SK-N-DZ (cell line): ENCODE results near the gene CPNE6.

Experiments
- DNase-seq: peaks from one replicate; pipeline ENCODE4 v3.0.0-alpha.2; 2015; ENCODE audit warnings: low spot score

CPNE6 gene

DNA sequence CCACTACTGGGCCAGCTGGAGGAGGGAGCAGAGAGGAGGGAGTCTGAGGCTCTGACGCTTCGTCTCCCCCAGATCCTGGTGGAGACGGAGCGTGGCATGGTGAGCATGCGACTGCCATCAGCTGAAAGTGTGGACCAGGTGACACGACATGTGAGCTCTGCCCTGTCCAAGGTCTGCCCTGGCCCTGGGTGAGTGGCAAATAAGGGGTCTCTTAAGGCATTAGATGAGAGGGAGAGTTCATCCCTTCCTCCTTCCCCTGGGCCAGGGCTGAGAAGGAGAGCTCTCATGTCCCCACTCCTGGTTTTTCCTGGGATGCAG, 17.1 kb upstream of the CPNE6 start:
- DNase-seq, result no peak

DNA sequence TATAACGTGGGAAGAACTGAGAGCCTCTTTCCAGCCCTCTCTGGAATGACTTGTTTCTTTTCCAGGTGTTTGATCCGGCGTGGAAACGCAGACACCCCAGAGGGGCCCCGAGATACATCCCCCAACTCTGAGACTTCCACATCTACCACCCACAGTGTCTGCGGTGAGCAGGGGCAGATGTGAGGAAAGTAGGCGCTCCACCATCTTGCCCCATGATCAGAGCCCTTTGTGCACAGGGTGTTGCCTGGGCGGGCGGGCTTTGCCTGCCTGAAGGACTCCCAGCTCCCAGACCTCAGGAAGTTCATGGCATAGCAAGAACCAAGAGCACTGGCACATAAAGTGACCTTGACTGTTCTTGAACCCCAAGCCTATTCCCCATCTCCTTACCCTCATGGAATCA, 16.7 kb upstream of the CPNE6 start:
- DNase-seq, result no peak

DNA sequence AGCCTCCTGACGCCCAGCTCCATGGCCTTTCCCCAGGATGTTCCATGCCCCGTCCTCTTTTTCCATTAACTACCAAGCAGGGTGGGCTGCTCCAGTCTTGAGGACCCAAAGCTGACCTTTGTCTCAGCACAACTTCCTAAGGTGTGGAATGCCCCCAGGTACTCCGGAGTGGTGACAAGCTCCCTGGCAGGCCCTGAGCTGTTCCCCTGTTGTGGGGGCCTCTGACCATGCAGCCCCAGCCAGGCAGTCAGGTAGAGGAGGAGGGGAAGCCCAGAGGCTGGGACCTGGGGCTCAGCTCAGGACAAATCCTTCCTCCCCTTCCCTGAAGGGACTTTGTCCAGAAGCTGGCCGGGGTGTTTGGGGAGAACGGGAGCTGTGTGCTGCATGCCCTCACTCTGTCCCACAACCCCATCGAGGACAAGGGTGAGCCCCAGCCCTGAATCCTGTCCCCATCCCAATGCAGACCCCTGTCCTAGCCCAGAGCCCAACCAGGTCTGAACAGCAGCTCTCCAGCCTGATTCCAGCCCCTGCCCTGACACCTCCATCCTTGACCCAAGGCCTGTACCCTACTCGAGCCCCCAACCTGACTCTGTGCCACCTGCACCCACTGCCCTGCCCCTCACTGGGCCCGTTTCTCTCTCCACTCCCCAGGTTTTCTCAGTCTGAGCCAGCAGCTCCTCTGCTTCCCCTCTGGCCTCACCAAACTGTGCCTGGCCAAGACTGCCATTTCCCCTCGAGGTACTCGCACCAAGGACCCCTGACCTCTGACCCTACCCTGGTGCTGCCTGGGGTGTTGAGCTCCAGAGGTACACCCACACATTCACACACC, 15.2 kb upstream of the CPNE6 start:
- DNase-seq, result no peak

DNA sequence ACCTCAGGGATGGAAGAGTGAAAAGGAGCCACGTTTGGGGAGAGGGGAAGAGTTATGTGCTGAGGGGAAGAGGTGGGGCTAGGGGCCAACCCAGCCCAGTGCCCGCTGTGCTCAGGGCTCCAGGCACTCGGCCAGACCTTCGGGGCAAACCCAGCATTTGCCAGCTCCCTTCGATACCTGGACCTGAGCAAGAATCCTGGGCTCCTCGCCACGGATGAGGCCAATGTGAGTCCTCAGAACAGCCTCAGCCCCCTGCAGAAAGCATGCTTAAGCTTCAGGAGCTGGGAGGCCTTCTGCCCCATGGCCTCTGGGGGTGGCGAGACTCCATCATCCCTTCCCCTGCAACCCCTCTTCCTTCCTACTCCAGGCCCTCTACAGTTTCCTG, 14.6 kb upstream of the CPNE6 start:
- no peak for DNase-seq

DNA sequence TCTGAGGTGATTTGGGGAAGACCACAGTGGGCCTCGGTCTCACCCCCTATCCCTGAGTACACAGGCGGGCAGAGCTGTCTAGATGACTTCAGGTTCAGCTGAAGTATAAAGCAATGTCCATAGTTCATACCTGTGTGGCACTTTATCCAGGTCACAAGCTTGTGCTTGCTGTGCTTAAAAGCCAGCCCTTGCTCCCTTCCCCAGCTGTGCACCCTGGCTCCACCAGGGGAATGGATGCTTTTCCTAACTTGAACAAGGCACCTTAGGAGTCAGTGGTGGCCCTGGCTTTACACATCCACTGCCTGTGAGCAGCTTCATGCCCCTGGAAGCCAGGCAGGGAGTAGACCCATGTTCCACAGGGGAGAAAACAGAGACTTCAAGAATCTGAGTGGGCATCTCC, 14.1 kb upstream of the CPNE6 start:
- no peak for DNase-seq

DNA sequence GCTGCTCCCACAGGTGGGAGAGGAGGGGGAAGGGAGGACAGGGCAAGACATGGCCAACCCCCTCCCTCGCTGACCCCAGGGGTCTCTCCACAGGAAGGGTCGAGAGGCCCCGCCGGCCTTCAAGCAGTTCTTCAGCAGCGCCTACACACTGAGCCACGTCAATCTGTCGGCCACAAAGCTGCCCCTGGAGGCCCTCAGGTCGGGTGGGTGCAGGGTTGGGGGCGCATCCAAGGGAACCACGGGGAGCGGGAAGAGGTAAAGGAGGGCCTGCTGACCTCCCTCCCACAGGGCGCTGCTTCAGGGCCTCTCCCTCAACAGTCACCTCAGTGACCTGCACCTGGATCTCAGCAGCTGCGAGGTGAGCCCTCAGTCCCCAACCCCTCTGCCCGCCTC, 13.5 kb upstream of the CPNE6 start:
- no peak for DNase-seq

DNA sequence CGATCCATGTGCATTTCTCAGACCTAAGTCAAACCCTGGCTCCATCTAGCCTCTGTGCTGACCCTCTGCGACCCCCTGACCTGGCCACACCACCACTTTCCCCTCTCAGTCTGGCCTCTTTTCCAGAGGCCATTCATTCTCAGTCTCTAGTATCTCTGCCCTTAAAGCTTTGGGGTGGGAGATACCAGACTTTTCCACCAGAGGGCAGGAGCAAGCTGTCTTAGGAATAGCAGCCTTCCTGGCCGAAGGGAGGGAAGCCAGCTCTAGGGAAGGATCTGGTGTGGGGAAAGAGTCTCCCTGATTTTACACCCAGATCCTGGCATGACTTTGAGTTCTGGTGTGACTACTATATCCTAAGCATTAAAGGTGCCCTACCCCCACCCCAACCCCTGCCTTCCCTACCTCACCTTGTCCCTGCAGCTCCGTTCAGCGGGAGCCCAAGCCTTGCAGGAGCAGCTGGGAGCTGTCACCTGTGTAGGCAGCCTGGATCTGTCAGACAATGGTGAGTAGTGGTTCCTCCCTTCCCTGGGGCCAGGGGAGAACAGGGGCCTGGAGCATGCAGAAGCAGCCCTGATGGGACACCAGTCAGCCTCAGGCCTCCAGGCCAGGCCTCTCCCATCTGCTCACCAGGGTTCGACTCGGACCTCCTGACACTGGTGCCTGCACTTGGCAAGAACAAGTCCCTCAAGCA, 13.0 kb upstream of the CPNE6 start:
- peak; percentile 73 for DNase-seq

DNA sequence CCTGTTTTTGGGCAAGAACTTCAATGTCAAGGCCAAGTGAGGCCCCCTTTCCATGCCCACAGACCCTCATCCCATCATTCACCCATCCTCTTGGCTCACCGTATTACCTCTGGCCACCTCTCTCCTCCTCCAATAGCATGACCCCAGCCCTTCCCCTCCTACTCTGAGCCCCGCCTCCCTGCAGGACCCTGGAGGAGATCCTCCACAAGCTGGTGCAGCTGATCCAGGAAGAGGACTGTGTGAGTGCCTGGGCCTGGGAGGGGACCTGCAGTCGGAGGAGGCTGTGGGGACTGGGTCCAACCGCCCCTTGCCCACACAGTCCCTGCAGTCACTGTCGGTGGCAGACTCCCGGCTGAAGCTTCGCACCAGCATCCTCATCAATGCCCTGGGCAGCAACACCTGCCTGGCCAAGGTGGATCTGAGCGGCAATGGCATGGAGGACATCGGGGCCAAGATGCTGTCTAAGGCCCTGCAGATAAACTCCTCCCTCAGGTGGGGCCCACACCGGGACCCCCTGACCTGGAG, 12.3 kb upstream of the CPNE6 start:
- no peak for DNase-seq

DNA sequence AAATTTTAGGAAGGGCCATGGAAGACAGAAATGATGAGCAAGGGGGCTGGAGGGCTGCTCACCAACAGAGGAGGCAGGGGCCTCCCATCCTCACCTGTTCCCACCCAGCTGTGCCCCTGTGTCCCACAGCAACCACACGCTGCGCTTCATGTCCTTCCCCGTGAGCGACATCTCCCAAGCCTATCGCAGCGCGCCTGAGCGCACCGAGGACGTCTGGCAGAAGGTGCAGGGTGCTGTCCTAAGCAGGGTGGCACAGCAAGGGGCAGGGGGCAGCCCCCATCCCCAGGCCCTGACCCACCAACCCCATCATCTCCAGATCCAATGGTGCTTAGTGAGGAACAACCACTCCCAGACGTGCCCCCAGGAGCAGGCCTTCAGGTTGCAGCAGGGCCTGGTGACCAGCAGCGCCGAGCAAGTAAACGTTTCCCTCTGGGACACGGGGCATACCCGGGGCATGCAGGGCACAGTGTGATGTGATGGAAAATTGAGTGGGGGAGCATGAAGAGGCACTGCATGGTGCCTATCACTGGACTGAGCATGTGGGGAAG, 11.4 kb upstream of the CPNE6 start:
- DNase-seq, result no peak

DNA sequence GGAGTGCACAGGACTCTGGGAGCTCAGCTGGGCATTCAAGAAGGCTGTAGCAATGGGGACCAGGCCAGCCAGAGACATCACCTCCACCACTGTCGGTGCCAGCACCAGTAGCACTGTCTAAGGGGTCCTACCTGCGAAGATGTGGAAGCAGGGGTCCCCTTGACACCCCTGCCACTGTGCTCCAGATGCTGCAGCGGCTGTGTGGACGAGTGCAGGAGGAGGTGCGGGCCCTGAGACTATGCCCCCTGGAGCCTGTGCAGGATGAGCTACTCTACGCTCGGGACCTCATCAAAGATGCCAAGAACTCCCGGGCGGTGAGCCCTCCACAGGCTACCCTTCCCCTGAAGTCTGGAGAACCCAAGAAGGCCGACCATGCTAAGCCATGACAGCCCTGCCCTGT, 10.9 kb upstream of the CPNE6 start:
- no peak for DNase-seq

DNA sequence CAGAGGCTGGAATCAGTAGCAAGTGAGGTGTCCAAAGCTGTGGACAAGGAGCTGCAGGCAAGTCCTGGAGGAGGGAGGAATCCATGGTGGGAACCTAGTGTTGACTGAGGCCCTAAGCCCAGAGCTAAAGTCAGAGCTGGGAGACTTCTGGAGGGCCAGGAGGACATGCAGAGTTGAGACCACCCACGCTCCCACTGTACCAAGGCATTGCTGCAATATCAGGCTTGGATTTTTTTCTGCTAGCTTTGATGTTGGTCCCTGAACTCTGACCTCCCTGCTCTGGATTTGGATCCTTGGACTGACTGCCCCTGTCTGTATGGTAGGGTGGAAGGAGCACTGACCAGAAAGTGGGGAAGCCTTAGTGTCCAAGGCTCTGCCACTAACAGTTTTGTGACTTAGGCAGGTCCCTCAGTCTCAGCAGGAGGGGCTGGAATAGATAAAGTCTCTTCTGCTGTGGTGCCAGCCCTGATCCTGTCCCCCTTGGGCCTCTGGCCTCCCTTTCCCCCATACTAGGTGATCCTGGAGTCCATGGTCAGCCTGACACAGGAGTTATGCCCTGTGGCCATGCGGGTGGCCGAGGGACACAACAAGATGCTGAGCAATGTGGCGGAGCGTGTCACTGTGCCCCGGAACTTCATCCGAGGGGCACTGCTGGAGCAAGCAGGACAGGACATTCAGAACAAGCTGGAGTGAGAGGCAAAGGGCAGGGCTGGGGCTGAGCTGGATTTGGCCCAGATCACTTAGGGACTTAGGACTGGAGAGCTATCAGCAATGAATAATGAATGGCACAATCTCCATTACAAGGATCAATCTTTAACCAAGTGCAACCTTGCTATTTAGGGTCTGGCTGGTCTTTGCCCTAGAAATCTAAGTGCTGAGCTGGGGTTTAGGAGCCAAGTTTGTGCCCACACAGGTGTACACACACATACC, 10.1 kb upstream of the CPNE6 start:
- DNase-seq, result no peak

DNA sequence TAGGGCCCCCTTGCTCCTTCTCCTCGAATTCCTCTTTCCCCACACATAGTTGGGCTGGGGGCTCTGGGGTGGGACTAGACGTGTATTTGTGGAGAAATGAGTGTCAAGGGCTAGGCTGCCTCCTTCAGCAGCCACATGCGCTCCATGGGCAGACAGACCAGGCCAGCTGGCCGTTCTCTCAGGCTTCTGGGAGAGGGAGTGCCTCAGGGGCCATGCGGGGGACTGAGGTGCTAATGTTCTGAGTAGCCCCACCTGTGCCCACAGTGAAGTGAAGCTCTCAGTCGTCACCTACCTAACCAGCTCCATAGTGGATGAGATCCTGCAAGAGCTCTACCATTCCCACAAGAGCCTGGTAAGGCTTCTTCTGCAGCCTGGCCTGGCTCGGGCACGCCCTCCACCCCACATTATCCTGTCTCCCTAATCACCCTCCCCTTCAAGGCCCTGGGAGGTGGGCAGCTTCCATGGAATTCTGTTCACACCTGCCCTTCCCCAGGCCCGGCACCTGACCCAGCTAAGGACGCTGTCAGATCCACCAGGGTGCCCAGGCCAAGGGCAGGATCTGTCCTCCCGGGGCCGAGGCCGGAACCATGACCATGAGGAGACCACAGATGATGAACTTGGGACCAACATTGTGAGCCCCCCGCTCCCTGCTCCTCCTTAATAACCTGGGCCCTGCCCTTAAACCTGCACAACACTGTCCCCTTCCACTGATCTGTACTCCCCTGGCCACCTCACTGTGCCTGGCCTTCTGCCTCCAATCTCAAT, 9.0 kb upstream of the CPNE6 start:
- DNase-seq, result no peak

DNA sequence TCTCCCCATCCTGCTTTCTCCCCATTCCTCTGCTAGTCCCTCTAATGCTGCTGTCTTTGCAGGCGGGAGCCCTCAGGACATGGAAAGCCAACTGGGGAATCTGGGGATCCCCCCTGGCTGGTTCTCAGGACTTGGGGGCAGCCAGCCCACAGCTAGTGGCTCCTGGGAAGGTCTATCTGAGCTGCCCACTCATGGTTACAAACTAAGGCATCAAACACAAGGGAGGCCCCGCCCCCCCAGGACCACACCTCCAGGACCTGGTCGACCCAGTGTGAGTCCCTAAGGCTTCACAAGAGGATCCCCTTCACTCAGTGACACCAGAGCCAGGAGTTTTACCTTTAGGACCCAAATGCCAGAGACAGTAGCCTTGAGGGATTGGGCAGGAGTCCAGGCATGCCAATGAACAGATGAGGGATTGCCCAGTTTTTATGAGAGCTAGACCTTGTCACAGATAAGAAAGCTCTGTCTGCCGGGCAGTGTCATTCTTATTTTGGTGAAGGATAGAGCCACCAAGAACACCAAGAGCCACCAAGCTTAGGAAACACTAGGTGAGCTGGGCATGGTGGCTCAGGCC, 8.0 kb upstream of the CPNE6 start:
- DNase-seq, result no peak

DNA sequence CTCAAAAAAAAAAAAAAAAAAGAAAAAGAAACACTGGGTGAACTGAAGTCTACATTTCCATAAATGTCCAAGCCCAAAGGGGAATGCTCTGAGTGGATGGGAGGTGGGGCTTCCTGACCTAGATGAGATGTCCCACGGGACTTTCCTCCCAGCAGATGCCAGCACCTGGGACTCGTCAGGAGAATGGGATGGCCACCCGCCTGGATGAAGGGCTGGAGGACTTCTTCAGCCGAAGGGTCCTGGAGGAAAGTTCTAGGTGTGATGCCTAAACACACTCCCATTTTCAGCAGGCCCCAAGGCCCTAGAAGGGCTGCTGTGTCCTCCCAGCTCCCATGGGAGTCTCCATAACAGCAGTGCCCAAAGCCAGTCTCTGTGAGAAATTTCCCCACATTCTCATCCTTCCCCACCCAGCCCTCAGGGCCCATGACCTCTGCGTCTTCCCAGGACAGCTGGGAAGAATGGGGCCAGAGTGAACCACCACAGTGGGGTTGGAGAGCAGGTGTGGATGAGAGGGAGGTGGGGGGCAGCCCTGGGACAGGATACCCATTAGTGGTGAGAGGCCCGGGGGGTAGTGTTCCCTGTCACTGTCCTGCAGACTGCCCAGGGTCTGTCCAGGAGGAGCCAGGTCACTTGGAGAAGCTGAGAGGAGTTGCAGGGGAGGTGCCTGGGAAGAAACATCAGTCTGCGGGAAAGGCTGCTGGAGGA, 7.1 kb upstream of the CPNE6 start:
- DNase-seq, result peak; percentile 34

DNA sequence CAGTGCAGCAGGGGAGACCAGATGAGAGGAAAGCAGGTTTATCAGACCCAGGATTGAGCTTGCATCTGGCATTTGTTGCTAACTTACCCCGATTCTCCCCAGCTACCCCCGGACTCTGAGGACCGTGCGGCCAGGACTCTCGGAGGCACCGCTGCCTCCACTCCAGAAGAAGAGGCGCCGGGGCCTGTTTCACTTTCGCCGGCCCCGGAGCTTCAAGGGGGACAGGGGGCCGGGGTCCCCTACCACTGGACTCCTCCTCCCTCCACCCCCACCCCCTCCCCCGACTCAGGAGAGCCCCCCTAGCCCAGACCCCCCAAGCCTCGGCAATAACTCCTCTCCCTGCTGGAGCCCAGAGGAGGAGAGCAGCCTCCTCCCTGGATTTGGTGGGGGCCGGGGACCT, 6.5 kb upstream of the CPNE6 start:
- DNase-seq, result no peak

DNA sequence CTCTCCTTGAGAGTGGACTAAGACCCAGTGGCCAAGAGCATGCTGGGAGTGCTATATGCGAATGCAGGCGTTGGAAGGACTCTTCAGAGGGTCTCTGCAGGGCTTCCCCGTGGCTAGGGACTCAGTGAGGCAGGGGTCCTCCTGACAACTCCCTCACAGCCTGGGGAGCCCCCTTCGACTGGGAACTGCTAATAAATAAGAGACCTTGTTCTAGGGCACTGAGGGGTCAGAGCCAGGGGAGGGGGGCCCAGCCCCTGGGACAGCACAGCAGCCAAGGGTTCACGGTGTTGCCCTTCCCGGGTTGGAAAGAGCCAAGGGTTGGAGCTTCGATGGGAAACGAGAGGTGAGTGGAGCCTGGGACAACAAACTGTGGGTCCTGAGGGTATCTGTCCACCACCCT, 6.0 kb upstream of the CPNE6 start:
- DNase-seq, result no peak

DNA sequence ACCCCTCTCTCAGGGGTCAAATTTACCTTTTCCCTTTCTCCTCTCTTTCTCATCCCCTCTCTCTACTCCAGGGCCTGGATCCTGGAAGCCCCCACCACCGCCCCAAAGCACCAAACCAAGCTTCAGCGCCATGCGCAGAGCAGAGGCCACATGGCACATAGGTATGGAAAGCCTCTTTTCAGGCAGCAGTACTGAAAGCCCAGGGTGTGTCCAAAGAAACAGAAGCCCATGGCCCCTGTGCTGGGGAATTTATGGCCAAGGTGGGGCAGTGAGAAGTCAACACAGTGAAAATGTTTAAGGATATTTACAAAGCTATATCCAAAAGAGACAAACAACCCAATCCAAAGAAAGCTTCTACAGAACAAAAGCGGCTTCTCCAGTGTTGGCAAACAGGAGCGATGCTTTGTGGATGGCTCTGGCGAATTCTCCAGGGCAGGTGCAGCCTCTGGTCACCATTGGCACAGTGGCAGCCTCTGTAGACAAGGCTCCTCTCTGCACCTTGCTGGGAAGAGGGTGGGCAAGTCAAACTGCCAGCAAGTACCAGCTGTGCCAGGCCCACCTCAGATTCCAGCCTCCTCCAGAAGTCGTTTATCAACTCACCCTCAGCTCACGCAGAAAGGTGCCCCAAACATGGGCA, 4.7 kb upstream of the CPNE6 start:
- DNase-seq, result no peak

DNA sequence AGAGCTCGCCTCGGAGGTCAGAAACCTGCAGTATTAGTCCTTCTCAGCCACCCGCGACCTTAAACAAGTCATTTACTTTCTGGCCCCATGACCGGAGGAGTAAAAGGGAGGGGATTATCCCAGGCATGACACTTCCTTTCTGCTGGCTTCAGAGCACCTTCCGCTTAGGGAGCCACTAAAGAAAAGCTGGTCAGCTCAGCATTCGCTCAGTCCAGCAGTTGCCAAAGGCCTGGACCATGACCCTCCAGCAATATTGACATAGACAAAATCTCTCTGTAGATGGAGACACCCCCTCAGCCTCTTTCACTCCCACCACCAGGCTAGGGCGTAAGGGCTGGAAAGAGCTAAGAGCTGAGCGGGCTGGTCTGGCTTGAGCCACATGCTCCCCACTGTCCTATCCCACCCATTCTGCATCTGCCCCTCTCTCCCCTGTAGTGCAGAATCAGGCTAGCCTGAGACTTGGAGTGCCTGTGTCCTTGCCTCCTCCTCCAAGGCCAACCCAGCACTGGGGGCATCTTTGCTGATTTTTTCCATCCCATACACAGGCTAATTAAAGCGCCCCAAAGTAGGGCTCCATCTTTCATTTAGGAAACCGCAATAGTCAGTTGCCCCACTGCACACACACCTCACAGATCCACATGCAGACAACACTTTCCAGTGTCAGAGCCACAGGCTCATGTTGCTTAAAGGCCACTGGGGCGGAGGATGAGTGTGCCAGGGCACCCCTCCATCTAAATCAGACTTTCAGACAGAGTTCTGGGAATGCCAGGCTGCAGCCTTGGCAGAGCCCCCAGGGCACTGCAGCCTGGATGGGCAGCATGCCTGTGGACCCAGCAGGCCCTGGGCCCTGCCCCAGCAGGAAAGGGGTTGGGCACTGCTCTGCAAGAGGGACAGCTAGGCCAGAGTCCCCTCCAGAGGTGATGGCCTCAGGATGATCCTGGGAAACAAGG, 4.0 kb upstream of the CPNE6 start:
- no peak for DNase-seq
